ENCODE data around the gene PRR20G. TPM values are rescaled to one million over a fixed set of nuclear protein-coding genes. Genes with fewer than 3 reads are reported as not detected.
"Not testable (repeated sequence)": the region's sequence is repeated elsewhere in the genome, so short reads cannot be mapped to it uniquely, and the experiment has no call there.

Gene PRR20G
- total RNA-seq, 1 donor from 2014 or later: not detected

- H3K4me1 Mint-ChIP-seq: no peaks in the 10 kb centered on the region
- no peak overlapping the region for H3K27ac Mint-ChIP-seq
- peaks cover 59% of the 10 kb centered on the region for H3K27me3 Mint-ChIP-seq (ENCODE audit: low read depth)
- no peaks in the 10 kb centered on the region for H3K36me3 Mint-ChIP-seq
- peaks cover 7% of the 10 kb centered on the region for H3K9me3 Mint-ChIP-seq
- H3K4me3 Mint-ChIP-seq: no peak overlapping the region
- no peak for DNase-seq (ENCODE audit: low spot score in 2 of 2, unreplicated experiment in 2 of 2)
- no peak for TF ChIP-seq CTCF (IDR thresholded peaks at IDR 0.05; ENCODE audit: unreplicated experiment)
These were observed 9.1 kb upstream of the PRR20G start for GRCh38 chr3:127296959-127297358.

GRCh38 chr3:127296166-127296565 lies 8.3 kb upstream of the PRR20G start:
- Mint-ChIP-seq H3K9me3 (peaks cover 13% of the 10 kb centered on the region), H3K36me3 (no peaks in the 10 kb centered on the region), H3K27me3 (ENCODE audit: low read depth) (peaks cover 55% of the 10 kb centered on the region), H3K4me1 (no peaks in the 10 kb centered on the region), H3K27ac (no peak overlapping the region), H3K4me3 (no peak overlapping the region)
- no peak for DNase-seq (ENCODE audit: low spot score in 2 of 2, unreplicated experiment in 2 of 2)
- no peak for TF ChIP-seq CTCF (IDR thresholded peaks at IDR 0.05; ENCODE audit: unreplicated experiment)

- not testable (repeated sequence) for H3K4me1 Mint-ChIP-seq; H3K4me3 Mint-ChIP-seq; H3K36me3 Mint-ChIP-seq; H3K27ac Mint-ChIP-seq; DNase-seq (ENCODE audit: low spot score in 2 of 2, unreplicated experiment in 2 of 2)
- Mint-ChIP-seq H3K27me3 (ENCODE audit: low read depth) (peaks cover 35% of the 10 kb centered on the region), H3K9me3 (peaks cover 15% of the 10 kb centered on the region)
These were observed 5.8 kb upstream of the PRR20G start for GRCh38 chr3:127293650-127294049.

GRCh38 chr3:127291611-127292010 lies 3.8 kb upstream of the PRR20G start:
- no peak for TF ChIP-seq CTCF (IDR thresholded peaks at IDR 0.05; ENCODE audit: unreplicated experiment)
- Mint-ChIP-seq H3K27ac (no peak overlapping the region), H3K4me3 (no peak overlapping the region), H3K27me3 (ENCODE audit: low read depth) (peaks cover 22% of the 10 kb centered on the region), H3K9me3 (peaks cover 17% of the 10 kb centered on the region), H3K4me1 (no peaks in the 10 kb centered on the region), H3K36me3 (no peaks in the 10 kb centered on the region)
- DNase-seq (ENCODE audit: low spot score in 2 of 2, unreplicated experiment in 2 of 2): no peak

- no peak overlapping the region for H3K27ac Mint-ChIP-seq
- H3K27me3 Mint-ChIP-seq (ENCODE audit: low read depth): peaks cover 23% of the 10 kb centered on the region
- H3K4me1 Mint-ChIP-seq: no peaks in the 10 kb centered on the region
- H3K36me3 Mint-ChIP-seq: no peaks in the 10 kb centered on the region
- no peak for TF ChIP-seq CTCF (IDR thresholded peaks at IDR 0.05; ENCODE audit: unreplicated experiment)
- no peak for DNase-seq (ENCODE audit: low spot score in 2 of 2, unreplicated experiment in 2 of 2)
- H3K9me3 Mint-ChIP-seq: peaks cover 17% of the 10 kb centered on the region
- H3K4me3 Mint-ChIP-seq: no peak overlapping the region
These were observed 3.3 kb upstream of the PRR20G start for GRCh38 chr3:127291114-127291513.

GRCh38 chr3:127289706-127290575 lies 2.1 kb upstream of the PRR20G start:
- no peak for TF ChIP-seq CTCF (IDR thresholded peaks at IDR 0.05; ENCODE audit: unreplicated experiment)
- H3K36me3 Mint-ChIP-seq: no peaks in the 10 kb centered on the region
- peaks cover 17% of the 10 kb centered on the region for H3K9me3 Mint-ChIP-seq
- no peak for DNase-seq (ENCODE audit: low spot score in 2 of 2, unreplicated experiment in 2 of 2)
- peaks cover 25% of the 10 kb centered on the region for H3K27me3 Mint-ChIP-seq (ENCODE audit: low read depth)
- H3K4me3 Mint-ChIP-seq: no peak overlapping the region
- no peaks in the 10 kb centered on the region for H3K4me1 Mint-ChIP-seq
- no peak overlapping the region for H3K27ac Mint-ChIP-seq

Measured in mesothelial cell of epicardium (in vitro differentiated cells).